Measurements from ENCODE around the gene PRKCE.

PRKCE gene

GRCh38 chr2:45923701-45924100, 272.2 kb downstream of the PRKCE start:
- DNase-seq (ENCODE audit: low read depth in 1 of 2, low spot score in 1 of 2): no peak

GRCh38 chr2:45925026-45925425, 273.6 kb downstream of the PRKCE start:
- DNase-seq (ENCODE audit: low read depth in 1 of 2, low spot score in 1 of 2): no peak

GRCh38 chr2:45925636-45926366, 274.3 kb downstream of the PRKCE start:
- no peak for DNase-seq (ENCODE audit: low read depth in 1 of 2, low spot score in 1 of 2)

GRCh38 chr2:45928946-45929345, 277.5 kb downstream of the PRKCE start:
- no peak for DNase-seq (ENCODE audit: low read depth in 1 of 2, low spot score in 1 of 2)

- no peak for DNase-seq (ENCODE audit: low read depth in 1 of 2, low spot score in 1 of 2)
Measured at GRCh38 chr2:45929674-45930395, 278.4 kb downstream of the PRKCE start.

GRCh38 chr2:45930396-45930792, 278.9 kb downstream of the PRKCE start:
- no peak for DNase-seq (ENCODE audit: low read depth in 1 of 2, low spot score in 1 of 2)

- no peak for DNase-seq (ENCODE audit: low read depth in 1 of 2, low spot score in 1 of 2)
Measured at GRCh38 chr2:45932278-45932975, 281.0 kb downstream of the PRKCE start.

- DNase-seq (ENCODE audit: low read depth in 1 of 2, low spot score in 1 of 2): no peak
Measured at GRCh38 chr2:45935791-45936622, 284.5 kb downstream of the PRKCE start.

- DNase-seq (ENCODE audit: low read depth in 1 of 2, low spot score in 1 of 2): no peak
Measured at GRCh38 chr2:45936623-45936979, 285.1 kb downstream of the PRKCE start.

- DNase-seq (ENCODE audit: low read depth in 1 of 2, low spot score in 1 of 2): no peak
Measured at GRCh38 chr2:45937990-45938389, 286.5 kb downstream of the PRKCE start.

- DNase-seq (ENCODE audit: low read depth in 1 of 2, low spot score in 1 of 2): no peak
Measured at GRCh38 chr2:45938649-45939511, 287.4 kb downstream of the PRKCE start.

GRCh38 chr2:45941531-45942236, 290.2 kb downstream of the PRKCE start:
- DNase-seq (ENCODE audit: low read depth in 1 of 2, low spot score in 1 of 2): no peak

GRCh38 chr2:45942237-45942738, 290.8 kb downstream of the PRKCE start:
- DNase-seq (ENCODE audit: low read depth in 1 of 2, low spot score in 1 of 2): no peak

GRCh38 chr2:45943219-45944044, 292.0 kb downstream of the PRKCE start:
- no peak for DNase-seq (ENCODE audit: low read depth in 1 of 2, low spot score in 1 of 2)

GRCh38 chr2:45944074-45944473, 292.6 kb downstream of the PRKCE start:
- DNase-seq (ENCODE audit: low read depth in 1 of 2, low spot score in 1 of 2): no peak

GRCh38 chr2:45945302-45945717, 293.8 kb downstream of the PRKCE start:
- no peak for DNase-seq (ENCODE audit: low read depth in 1 of 2, low spot score in 1 of 2)

GRCh38 chr2:45946023-45946422, 294.5 kb downstream of the PRKCE start:
- no peak for DNase-seq (ENCODE audit: low read depth in 1 of 2, low spot score in 1 of 2)

- DNase-seq (ENCODE audit: low read depth in 1 of 2, low spot score in 1 of 2): no peak
Measured at GRCh38 chr2:45950606-45951005, 299.1 kb downstream of the PRKCE start.

Data from activated T-helper 1 cell treated with anti-CD3 and anti-CD28 coated beads, Interleukin-2, amount 50 U/mL, for 16 hours (primary cell).